ENCODE data around the gene COL26A1.
"Not testable (repeated sequence)": the region's sequence is repeated elsewhere in the genome, so short reads cannot be mapped to it uniquely, and the experiment has no call there.

Gene COL26A1

DNA sequence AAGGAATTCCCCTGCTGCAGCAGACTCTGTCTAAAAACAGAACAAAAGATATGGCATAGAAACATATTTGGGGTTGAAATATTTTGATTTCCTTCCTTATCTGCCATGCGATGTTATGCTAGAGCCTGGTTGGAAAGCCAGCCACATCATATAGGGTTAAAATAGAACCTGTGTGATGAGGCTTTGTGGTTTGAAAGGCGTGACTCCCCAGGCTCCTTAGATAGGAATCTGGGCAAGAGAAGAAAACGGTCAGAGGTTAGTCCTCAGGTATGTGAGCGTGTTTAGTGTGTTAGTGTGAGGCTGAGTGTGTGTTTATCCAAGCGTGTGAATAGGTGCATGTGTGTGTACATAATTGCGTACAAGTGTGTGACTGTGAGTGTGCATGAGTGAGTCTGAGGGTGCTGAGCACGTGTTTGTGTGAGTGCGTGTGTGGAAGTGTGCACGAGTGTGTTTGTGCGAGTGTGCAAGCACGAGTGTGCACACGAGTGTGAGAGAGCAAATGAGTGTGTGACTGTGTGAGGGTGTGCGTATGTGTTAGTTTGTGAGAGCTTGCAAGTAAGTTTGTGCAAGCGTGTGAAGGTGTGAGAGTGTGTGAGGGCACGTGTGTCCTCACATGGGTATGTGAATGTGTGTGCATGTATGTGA is 79.9 kb downstream of the COL26A1 start:
- no peak for DNase-seq (ENCODE audit: low spot score)

DNA sequence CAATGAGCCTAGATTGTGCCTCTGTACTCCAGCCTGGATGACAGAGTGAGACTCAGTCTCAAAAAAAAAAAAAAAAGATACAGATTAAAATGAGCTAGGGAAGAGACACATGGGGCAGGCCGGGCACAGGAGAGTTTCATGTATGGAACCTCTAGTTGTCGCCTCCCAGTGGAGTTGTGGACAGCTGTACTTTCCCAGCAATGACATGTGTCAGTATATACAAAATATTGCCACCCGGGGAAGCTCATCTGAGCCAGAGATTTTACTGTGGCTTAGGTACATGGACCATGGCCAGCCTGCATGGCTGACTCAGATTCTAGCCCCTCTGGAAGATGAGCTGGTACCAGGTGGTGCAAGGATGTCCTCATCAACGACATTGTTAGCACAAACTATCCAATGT is 87.4 kb downstream of the COL26A1 start:
- no peak for DNase-seq (ENCODE audit: low spot score)

DNA sequence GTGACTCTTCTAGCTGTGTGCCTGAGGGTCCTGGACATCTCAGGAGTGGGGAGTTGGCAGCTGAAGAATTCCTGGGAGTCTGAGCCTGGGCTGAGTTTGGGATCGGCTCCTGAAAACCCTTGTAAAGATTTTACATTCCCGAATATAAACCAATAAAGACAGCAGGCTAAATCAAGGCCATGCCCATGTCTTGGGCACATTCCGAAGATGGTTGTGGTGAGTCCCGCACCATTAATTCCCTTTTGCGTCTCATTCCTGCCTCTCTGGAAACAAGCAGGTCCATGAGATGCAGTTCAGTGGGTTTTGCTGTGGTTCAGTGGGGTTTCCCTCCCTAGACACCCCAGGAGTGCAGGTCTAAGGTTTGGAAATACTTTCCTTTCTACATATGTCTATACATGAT is 90.9 kb downstream of the COL26A1 start:
- no peak for DNase-seq (ENCODE audit: low spot score)

DNA sequence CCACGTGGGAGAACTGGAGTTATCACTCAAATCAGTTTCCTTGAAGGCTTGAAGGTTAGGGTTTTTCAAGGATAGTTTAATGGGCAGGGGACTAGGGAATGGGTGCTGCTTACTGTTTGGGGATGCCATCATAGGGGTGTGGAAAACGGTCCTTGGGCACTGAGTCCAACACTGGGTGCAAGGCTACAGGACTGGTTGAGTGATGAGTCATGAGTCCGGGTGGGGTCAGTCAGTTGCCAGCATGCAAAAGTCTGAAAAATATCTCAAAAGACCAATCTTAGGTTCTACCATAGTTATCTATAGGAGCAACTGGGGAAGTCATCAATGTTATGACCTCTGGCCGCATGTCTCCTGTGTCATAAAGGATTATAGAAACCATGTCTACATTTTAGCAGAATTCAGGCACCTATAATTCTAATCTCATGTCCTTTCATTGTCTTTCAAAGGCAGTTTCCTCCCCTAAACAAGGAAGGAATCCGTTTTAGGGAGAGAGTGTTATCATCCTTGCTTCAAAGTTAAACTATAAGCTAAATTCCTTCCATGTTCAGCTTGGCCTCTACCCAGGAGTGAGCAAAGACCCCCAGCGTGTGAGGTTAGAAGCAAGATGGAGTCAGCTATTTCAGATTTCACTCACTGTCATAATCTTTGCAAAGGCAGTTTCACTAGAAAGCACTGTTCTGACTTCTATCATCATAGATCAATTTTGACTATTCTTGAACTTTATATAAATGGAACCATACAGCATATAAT is 94.5 kb downstream of the COL26A1 start:
- DNase-seq (ENCODE audit: low spot score), result no peak

DNA sequence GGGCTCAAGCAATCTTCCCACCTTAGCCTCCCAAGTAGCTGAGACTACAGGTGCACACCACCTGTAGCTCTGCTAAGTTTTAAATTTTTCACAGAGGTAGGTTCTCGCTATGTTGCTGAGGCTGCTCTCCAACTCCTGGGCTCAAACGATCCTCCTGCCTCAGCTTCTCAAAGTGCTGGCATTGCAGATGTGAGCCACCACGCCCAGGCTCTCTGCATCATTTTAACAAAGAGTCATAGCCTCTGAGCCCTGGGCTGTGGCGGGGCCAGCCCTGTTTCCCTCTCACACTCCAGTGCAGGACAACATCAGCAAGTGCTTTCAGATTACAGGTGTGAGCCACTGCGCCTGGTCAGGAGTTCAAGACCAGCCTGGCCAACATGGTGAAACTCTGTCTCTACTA is 102.5 kb downstream of the COL26A1 start:
- no peak for DNase-seq (ENCODE audit: low spot score)

DNA sequence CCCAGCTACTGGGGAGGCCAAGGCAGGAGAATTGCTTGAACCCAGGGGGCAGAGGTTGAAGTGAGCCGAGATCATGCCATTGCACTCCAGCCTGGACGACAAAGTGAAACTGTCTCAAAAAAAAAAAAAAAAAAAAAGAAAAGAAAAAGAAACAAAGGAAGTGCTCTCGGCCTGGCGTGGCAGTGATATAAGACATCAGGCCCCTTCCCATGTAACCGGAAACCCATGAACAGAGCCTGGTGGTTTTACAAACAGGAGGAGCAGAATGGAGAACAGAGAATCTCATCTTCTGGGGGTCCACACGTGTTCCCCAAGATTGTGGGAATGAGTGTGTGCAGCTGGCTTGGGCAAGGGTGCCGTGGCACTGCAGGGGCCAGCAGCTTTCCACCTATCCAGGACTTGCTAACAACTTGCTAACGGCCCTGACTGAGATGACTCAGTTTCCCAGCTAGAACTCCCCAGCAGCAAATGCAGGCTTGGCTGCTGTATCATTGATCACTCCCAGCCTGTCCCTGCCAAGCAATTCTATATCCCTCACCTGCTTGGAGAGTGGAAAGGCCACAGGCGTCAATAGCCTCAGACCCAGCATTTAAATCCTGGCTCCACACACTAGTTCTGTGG is 103.0 kb downstream of the COL26A1 start:
- no peak for DNase-seq (ENCODE audit: low spot score)

DNA sequence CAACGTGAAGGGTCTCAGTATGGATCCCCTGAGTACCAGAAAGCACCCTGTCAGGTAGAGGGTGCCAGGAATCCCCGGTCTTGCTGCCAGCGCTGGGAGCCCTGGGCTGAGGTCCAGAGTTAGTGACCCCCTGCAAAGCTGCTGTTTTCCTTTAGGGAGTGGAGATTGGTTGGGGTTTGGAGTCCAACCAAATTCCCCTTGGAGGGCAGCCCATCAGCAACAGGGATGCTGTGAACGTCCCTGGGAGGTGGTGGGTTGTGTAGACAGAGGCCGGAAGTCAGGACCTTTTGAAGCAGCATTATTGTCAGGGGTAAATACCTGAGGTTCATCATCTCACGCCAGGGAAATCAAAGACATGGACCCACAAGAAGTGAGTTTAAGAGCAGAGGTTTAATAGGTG is 104.2 kb downstream of the COL26A1 start:
- no peak for DNase-seq (ENCODE audit: low spot score)

DNA sequence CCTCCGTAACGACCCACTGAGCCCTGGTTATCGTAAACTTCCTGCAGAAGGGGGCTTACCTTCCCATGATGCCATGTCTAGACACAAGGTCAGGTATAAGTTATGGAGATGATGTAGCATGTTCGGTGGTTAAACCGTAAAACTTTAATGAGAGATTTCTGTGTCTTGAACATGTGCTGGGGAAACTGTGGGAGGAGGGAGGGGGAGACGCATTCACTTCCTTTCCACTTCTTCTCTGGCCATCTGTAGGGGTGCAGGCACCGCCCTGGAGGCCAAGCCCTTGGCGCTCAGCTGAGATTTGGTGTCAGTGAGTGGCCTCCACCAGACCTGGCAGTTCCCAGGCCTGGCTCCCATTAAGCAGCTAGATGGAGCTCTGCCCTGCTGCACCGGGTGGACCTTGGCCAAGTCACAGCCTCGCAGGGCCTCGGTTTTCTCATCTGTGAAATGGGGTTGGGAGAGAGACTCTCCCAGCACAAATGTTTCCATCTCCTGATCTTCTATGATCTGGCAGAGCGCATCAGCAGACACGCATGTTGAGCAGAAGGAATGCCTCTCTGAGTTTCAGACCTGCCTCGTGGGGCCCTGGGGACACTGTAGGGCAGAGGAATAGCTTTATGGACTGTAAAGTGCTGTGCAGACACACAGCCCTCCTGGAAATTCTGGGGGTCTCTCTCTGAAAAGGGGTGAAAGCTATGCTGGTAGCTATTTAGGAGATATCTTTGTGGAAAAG is 106.0 kb downstream of the COL26A1 start:
- DNase-seq (ENCODE audit: low spot score), result no peak

DNA sequence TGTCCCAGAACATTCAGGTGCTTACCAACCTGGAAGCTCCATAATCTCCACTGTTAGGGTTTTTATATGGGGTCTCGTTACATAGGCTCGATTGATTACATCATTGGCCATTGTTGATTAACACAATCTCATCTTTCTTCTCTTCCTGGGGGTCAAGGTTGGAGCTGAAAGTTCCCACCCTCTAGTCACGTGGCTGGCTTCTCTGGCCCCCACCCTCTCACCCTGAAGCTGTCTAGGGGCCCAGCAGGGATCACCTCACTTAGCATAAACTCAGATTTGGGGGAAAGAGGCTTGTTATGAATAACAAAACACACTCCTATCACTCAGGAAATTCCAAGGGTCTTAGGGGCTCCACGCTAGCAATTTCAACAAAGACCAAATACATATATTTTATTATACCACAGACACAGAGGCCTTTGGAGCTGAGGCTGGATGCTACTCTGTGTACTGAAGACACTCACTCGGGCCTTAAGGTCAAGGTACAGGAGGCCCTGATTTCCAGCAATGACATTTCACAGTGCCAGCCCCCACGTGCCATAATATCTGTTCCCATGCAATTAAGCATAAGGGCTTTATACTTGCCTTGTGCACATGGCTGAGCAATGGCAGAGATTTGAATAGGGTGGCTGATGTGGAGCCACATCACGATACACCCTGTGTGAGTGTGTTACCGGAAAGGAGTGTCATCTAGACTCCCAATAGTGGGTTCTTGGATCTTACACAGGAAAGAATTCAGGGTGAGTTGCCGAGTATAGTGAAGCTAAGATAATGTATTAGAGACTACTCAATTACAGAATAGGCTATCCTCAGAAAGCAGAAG is 108.2 kb downstream of the COL26A1 start:
- no peak for DNase-seq (ENCODE audit: low spot score)

DNA sequence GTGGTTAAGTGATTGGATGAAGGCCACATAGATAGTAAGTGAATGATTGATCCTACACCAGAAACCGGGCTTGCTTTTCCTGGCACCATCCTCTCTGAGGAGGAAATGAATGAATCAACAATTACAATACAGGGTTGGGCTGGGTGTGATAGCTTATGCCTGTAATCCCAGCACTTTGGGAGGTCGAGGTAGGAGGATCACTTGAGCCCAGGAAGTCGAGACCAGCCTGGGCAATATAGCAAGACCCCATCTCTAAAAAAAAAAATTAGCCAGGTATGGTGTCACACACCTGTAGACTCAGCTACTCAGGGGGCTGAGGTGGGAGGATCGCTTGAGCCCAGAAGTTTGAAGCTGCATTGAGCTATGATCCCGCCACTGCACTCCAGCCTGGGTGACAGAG is 111.5 kb downstream of the COL26A1 start:
- DNase-seq (ENCODE audit: low spot score), result no peak

DNA sequence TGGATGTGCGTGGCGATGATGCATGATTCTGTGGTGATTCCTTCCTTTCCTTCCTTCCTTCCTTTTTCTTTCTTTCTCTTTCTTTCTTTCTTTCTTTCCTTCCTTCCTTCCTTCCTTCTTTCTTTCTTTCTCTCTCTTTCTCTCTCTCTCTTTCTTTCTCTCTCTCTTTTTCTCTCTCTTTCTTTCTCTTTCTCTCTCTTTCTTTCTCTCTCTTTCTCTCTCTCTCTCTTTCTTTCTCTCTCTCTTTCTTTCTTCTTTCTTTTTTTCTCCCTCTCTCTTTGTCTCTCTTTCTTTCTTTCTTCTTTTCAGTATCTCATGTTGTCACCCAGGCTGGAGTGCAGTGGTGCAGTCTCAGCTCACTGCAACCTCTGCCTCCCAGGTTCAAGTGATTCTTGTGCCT is 113.0 kb downstream of the COL26A1 start:
- not testable (repeated sequence) for DNase-seq (ENCODE audit: low spot score)

DNA sequence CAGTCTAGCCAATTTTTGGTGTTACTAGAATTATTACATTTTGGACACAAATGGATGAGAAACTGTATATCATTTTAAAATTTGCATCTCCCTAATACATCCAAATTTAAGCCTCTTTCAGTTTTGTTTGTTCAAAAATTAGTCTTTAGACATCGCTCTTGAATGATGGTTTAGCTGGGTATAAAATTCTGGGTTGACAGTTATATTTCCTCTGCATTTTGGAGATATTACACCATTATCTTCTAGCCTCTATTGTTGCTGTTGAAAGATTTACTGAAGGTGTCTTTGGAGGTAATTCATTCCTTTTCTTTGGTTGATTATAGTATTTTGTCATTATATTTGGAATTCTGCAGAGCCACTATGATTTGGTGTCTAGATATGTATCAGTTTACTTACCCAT is 116.5 kb downstream of the COL26A1 start:
- DNase-seq (ENCODE audit: low spot score), result no peak

DNA sequence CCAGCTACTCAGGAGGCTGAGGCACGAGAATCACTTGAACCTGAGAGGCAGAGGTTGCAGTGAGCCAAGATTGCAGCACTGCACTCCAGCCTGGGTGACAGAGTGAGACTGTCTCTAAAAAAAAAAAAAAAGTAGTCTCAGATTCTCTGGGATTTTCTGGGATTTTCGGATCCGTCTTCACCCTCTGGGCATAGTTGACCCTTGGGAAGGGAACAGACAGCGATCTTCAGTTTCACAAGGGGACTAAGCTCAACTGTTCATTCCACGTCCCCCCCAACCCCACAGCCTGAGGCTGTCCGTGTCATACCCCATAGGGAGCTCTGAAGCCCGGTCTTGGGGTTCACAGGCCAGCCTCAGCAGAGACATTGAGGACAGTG is 123.4 kb downstream of the COL26A1 start:
- not testable (repeated sequence) for DNase-seq (ENCODE audit: low spot score)

DNA sequence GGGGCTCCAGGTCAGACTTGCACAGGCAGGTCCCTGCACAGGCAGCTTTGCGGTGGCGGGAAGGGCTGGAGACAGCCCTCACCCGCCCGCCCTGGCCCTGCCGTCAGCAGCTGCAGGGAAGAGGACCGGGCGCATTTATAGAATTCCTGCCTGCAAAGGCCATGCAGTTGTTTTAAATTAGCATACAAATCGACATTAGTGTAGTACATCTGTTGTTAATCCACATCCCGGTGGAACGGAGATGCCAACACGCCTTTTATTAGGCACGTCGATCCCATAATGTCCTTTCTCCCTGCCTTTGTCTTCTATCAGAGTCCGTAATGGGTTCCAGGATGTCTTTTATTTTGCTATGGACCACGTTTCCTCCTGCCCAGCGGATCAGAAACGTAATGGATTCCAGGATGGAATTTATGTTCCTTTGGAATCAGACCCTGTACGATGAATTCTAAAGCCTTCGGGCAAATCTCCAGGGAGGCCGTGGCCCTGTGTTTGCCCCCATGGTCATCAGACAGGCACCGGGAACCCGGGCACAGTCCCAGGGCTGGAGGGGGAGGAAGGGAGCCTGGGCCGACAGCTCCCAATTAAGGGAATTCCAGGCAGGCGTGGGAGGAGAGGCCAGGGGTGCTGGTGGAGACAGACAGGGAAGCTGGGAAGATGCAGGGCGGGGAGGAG is 123.9 kb downstream of the COL26A1 start:
- no peak for DNase-seq (ENCODE audit: low spot score)

DNA sequence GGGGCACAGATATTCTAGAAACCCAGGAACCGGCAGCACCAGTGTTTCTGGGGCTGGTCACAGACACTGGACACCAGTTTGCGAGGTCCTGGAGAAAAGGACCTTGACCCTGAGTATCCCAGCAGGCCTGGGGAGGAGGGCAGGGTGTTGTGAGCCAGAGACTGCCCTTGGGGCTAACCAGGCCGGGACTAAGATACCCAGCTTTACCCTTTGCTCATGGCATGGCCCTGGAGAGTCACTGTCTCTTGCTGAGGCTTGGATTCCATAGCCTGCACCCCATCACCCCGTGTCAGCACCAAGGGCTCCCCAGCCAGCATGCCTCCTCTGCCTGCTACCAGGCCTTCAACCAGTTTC is 124.4 kb downstream of the COL26A1 start:
- DNase-seq (ENCODE audit: low spot score), result no peak

DNA sequence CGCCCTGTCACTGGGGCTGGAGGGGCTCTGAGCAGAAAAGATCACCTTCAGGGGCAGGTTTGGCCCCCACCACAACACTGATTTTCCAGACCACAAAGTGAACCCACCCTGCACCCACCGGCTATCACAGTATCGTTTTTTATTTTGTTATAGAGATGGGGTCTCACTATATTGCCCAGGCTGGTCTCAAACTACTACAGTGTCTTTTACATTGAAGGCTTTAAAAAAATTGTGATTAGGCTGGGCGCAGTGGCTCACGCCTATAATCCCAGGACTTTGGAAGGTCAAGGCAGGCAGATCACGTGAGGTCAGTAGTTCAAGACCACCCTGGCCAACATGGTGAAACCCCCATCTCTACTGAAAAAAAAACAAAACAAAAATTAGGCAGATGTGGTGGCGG is 125.1 kb downstream of the COL26A1 start:
- no peak for DNase-seq (ENCODE audit: low spot score)

DNA sequence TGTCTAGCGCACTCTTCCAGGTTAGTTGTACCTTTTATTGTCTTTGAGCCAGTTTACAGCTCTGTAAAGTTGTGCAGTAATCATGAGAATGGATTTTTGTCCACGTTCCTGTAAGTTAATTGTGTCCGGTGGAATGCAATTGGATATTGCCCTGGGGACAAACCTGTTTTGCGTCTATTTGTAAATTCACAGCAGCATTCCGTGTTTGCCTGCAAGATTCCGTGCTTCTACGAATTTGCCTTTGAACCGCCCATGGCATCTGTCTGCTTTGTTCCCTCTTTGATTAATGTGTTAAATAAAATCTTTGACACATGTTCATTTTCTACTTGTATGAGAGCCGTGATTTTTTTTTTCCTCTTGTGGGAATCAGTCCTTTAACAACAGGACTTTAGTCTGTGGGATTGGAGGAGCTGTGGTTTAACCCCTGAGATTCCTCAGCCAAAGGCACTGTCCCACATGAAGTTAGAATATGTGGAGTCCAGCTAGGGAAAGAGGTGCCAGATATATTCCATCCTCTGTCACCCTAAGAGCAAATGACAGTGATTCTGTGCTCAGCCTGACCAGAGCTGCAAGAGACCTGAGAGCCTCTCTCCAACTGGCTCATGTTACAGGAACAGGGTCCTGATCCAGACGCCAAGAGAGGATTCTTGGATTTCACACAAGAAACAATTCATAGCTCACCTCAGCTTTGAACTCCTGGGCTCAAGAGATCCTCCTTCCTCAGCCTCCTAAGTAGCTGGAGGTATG is 126.3 kb downstream of the COL26A1 start:
- DNase-seq (ENCODE audit: low spot score), result no peak

DNA sequence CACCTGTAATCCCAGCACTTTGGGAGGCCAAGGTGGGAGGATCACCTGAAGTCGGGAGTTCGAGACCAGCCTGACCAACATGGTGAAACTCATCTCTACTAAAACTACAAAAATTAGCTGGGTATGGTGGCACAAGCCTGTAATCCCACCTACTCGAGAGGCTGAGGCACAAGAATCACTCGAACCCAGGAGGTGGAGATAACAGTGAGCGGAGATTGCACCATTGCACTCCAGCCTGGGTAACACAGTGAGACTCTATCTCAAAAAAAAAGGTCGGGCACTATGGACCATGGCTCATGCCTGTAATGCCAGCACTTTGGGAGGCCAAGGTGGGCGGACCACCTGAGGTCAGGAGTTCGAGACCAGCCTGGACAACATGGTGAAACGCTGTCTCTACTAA is 127.8 kb downstream of the COL26A1 start:
- DNase-seq (ENCODE audit: low spot score), result not testable (repeated sequence)

DNA sequence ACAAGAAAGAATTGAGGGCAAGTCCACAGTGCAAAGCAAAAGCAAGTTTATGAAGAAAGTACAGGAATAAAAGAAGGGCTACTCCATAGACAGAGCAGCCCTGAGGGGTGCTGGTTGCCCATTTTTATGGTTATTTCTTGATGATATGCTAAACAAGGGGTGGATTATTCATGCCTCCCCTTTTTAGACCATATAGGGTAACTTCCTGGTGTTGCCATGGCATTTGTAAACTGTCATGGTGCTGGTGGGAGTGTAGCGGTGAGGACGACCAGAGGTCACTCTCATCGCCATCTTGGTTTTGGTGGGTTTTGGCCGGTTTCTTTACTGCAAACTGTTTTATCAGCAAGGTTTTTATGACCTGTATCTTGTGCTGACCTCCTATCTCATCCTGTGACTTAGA is 128.8 kb downstream of the COL26A1 start:
- not testable (repeated sequence) for DNase-seq (ENCODE audit: low spot score)

DNA sequence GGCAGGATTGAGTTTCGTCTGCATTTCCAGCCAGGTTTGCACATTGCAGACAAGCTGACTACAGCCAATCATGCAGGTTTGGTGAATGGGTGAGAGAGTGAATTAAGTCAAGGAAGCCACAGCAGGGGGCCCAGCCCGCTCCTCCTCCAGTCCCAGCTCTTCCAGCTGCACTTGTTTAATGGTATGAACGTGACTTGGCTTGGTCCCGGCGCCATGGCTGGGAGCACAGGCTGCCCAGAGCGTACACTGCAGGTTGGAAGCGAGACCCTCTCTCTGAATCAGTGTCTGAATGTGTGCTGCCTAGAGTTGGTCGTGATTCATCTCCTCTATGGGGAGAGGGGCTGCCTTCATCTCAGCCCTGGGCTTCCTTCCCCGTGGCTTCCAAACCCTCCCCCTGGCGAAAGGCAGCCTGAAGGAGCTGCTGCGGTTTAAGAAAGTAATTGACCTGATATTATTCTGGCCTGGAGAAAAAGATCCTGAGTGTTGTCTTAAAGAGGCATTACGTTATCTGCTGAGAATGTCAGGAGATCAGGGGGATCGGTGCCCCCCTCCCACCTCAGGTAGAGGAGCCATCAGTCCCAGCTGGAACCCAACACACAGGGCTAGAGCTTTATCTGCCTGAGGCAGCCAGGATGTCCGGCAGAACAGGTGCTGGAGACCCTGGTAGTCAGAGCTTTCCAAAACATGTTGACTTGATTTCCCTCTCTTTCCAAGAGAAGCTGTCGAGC is 132.1 kb downstream of the COL26A1 start:
- DNase-seq (ENCODE audit: low spot score), result no peak

All from hematopoietic multipotent progenitor cell treated with erythropoietin and hydrocortisone succinate and interleukin-3 and kit ligand, for 17 days (in vitro differentiated cells).